Nephron progenitor cell (in vitro differentiated cells): ENCODE results near the gene TPBGL.

Experiments
- DNase-seq: peaks from one replicate; pipeline ENCODE4 v3.0.0; 2021
- H3K27ac Mint-ChIP-seq: 2 replicates; pipeline ENCODE4 v1.8.0; 2021; ENCODE audit warnings: mild to moderate bottlenecking, moderate library complexity, mixed read lengths
- H3K27me3 Mint-ChIP-seq: 2 replicates; pipeline ENCODE4 v1.8.0; 2021; ENCODE audit warnings: mild to moderate bottlenecking, low read depth, mixed read lengths; ENCODE audit not compliant: poor library complexity
- H3K36me3 Mint-ChIP-seq: 2 replicates; pipeline ENCODE4 v1.8.0; 2021; ENCODE audit warnings: low read depth, mixed read lengths
- H3K4me1 Mint-ChIP-seq: 2 replicates; pipeline ENCODE4 v1.8.0; 2021; ENCODE audit warnings: mixed read lengths
- H3K4me3 Mint-ChIP-seq: 2 replicates; pipeline ENCODE4 v1.8.0; 2021; ENCODE audit warnings: mild to moderate bottlenecking, moderate library complexity, mixed read lengths
- H3K9me3 Mint-ChIP-seq: 2 replicates; pipeline ENCODE4 v1.8.0; 2021; ENCODE audit warnings: mild to moderate bottlenecking, moderate library complexity, mixed read lengths
- TF ChIP-seq, protein P1 (sequence below): fragments of 200-600 bp; sonication (generic); IDR thresholded peaks from 2 replicates; pipeline ENCODE4 v1.5.0; 2021; ENCODE audit warnings: antibody characterized with exemption

The TPBGL gene

DNA sequence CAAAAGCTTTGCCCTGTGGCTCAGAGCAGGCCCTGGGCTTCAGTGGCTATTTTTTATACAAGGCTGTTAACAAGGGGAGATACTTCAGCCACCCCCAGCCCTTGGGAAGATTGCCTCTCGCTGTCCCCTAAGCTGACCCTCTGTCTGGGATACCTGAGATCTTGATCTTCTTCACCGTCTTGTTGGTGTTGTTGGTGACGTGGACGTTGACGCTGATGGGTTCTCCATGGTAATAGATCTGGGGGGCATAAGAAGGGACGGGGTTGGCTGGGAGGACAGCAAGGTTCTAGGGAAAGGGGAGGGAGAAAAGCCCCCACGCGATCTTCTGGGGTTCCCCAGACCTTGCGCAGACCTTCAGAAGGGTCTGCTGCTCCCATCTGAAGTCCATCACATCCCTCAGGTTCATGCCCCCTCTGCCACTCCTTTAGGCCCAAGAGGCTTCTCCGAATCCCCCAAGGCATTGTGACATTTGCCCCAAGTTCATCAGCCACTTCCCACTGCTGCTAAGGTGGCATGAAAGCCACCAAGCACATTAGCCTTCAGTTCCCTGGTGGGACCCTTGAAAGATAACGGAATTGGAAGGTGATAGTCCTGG, 36.7 kb downstream of the TPBGL start:
- H3K4me1 Mint-ChIP-seq: no peaks in the 10 kb centered on the region
- TF ChIP-seq, protein P1, sequence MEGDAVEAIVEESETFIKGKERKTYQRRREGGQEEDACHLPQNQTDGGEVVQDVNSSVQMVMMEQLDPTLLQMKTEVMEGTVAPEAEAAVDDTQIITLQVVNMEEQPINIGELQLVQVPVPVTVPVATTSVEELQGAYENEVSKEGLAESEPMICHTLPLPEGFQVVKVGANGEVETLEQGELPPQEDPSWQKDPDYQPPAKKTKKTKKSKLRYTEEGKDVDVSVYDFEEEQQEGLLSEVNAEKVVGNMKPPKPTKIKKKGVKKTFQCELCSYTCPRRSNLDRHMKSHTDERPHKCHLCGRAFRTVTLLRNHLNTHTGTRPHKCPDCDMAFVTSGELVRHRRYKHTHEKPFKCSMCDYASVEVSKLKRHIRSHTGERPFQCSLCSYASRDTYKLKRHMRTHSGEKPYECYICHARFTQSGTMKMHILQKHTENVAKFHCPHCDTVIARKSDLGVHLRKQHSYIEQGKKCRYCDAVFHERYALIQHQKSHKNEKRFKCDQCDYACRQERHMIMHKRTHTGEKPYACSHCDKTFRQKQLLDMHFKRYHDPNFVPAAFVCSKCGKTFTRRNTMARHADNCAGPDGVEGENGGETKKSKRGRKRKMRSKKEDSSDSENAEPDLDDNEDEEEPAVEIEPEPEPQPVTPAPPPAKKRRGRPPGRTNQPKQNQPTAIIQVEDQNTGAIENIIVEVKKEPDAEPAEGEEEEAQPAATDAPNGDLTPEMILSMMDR: no peak
- H3K27ac Mint-ChIP-seq: no peak overlapping the region
- DNase-seq: no peak
- H3K27me3 Mint-ChIP-seq: peaks cover 4% of the 10 kb centered on the region
- H3K4me3 Mint-ChIP-seq: no peak overlapping the region
- no peaks in the 10 kb centered on the region for H3K9me3 Mint-ChIP-seq
- no peaks in the 10 kb centered on the region for H3K36me3 Mint-ChIP-seq

DNA sequence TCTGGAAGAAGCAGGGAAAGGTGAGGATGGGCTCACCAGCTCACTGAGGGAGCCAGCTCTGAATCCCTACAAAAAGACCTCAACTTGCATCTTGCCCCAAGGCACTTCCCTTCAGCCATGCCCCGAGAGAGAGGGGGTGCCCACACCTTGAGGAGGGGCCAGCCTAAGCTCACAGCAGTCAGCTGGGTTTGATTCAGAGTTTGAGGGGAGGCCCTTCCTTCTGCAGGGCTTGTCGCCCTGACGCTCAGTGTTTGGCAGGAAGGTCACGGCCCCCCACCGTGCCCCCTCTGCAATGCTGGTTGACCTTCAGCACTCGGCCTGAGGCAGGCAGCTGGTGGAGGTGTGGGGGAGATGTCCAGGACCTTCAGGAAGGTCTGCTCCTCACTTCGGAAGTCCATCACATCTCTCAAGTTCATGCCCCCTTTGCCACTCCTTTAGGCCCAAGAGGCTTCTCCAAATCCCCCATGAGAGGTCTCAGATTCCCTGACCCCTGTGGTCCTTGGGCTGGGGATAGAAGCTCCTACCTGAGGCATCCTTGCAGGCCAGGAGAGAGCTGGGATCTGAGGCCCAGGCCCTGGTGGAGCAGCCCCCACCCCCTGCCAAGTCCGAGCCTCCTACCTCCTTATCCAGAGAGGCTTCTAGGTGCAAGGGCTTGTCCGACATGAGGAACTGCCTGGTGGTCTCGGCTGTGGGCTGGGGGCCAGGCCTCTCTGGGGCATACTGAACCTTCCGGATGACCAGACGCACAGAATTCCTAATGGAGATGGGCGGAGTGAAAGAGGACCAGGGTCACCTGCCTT, 37.6 kb downstream of the TPBGL start:
- peaks cover 2% of the 10 kb centered on the region for H3K4me1 Mint-ChIP-seq
- H3K9me3 Mint-ChIP-seq: no peaks in the 10 kb centered on the region
- H3K4me3 Mint-ChIP-seq: no peak overlapping the region
- no peak overlapping the region for H3K27ac Mint-ChIP-seq
- no peaks in the 10 kb centered on the region for H3K36me3 Mint-ChIP-seq
- DNase-seq: no peak
- TF ChIP-seq, protein P1: no peak
- H3K27me3 Mint-ChIP-seq: peaks cover 4% of the 10 kb centered on the region

DNA sequence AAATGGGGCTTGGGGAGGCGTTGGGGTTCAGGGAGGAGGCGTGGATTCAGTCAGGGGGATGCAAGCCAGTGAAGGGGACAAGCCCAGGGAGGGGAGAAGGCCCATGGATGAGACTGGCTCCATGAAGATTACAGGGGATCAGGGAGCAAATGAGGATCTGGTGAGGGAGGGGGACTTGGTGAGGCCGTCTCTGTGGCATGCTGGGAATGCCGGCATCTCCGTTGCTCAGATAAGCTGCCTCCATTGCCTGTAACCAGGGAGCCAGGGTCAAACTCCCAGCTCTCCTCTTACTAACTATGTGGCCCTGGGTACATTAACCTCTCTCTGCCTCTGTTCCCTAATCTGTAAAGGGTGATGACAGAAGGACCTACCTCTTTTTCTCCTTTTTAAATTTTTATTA, 38.7 kb downstream of the TPBGL start:
- H3K27me3 Mint-ChIP-seq: peaks cover 4% of the 10 kb centered on the region

DNA sequence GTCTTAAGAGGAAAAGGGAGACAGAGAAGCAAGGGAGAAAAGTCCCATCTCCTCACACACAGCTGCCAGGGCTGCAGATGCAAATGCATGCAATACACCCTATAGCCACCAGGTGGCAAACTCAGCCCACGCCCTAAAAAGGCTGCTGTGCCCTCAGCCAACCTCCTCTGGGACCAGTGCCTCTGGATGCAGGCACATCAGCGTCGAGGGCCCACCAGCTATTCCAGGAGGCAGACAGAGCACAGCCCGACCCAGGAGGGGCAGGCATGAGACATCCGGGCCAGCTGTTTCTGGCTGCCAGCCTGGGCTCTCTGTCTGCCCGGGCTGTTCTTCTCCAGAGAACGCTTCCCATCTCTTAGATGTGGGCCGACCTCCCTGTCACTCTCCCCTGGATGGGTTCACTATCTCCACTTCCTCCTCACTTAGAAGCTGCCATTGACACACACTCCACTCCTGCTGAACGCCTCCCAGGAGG, 39.7 kb downstream of the TPBGL start:
- no peak overlapping the region for H3K4me3 Mint-ChIP-seq
- peaks cover 6% of the 10 kb centered on the region for H3K27me3 Mint-ChIP-seq
- peaks cover 9% of the 10 kb centered on the region for H3K4me1 Mint-ChIP-seq
- no peaks in the 10 kb centered on the region for H3K36me3 Mint-ChIP-seq
- peak; percentile 84 for DNase-seq
- H3K9me3 Mint-ChIP-seq: no peaks in the 10 kb centered on the region
- no peak overlapping the region for H3K27ac Mint-ChIP-seq
- TF ChIP-seq, protein P1: peak; percentile 94

More for the DNA sequence above, 38.7 kb downstream of the TPBGL start:
- no peak overlapping the region for H3K27ac Mint-ChIP-seq
- DNase-seq: no peak
- no peaks in the 10 kb centered on the region for H3K9me3 Mint-ChIP-seq
- H3K36me3 Mint-ChIP-seq: no peaks in the 10 kb centered on the region
- peaks cover 9% of the 10 kb centered on the region for H3K4me1 Mint-ChIP-seq
- H3K4me3 Mint-ChIP-seq: no peak overlapping the region
- TF ChIP-seq, protein P1: no peak

DNA sequence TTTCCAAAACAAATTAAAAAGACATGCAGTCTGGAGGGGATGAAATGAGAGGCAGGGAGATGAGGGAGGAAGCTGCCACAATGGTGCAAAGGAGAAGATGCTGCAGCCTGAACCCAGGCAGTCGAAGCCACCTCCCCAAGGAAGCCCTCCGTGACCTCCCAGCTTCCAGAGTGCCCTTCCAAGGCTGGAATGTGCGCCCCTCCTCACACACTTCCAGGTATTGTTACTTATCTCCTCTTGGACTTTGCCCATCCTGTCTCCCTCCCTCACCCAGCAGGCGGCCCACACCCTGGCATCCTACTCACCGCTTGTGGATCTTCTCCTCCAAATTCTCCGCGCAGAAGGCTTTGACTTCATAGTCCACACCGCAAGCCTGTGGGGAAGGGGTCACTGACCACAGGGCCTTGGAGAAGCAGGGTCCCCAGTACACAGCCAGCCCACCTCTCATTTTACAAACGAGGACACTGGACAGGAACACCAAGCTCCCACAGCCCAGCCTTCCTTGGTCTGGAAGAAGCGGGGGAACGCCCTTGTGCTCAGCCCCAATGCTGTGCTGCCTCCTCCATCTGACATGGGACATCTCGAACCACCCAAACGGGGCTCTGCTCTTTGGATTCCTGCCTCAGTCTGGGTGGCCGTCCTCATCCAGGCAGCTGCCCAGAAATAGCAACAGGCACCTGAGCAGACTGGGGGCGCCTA, 40.3 kb downstream of the TPBGL start:
- Mint-ChIP-seq H3K4me3 (no peak overlapping the region), H3K4me1 (peaks cover 9% of the 10 kb centered on the region), H3K27me3 (peaks cover 8% of the 10 kb centered on the region), H3K27ac (no peak overlapping the region), H3K9me3 (no peaks in the 10 kb centered on the region), H3K36me3 (no peaks in the 10 kb centered on the region)
- TF ChIP-seq, protein P1: no peak
- DNase-seq: no peak
